Body of pancreas (tissue), 4 donors: ENCODE measurements around the gene MMP3.

Experiments used
- CTCF ChIP-seq, 7 experiments: fragments of 450-650 bp in 4 of 7; fragments of 200-600 bp in 3 of 7; sonication (generic) in 3 of 7; IDR thresholded peaks; one replicate each; pipeline ENCODE4 v1.5.1; 2016 to 2019; ENCODE audit warnings: antibody characterized with exemption in 7 of 7
- POLR2A ChIP-seq, 3 donors: fragments of 450-650 bp; IDR thresholded peaks; one replicate each; pipeline ENCODE4 v1.6.1; 2016; ENCODE audit warnings: antibody characterized with exemption in 3 of 3, mild to moderate bottlenecking in 2 of 3

GRCh38 chr11:102837646-102838045 is 5.8 kb downstream of the MMP3 start:
- TF ChIP-seq CTCF (IDR thresholded peaks at IDR 0.05) (no peak), POLR2A (IDR thresholded peaks at IDR 0.05) (no peak)
